Lung (tissue), 12 donors: Measurements from ENCODE around the gene SLC1A7. TPM values are rescaled to one million over a fixed set of nuclear protein-coding genes. Genes with fewer than 3 reads are reported as not detected.

Experiments
- ATAC-seq: fragments of 200-7000 bp; cut with Tn5 transposase; one replicate; pipeline ENCODE4 v1.9.1; 2020; ENCODE audit warnings: moderate number of reproducible peaks; ENCODE audit not compliant: insufficient read depth, low FRiP score
- DNase-seq, 3 donors: peaks; one replicate each; pipeline ENCODE4 v3.0.0-alpha.2; 2013 to 2017
- H3K27ac ChIP-seq, 2 donors: one replicate each; pipeline ENCODE4 v1.5.1; 2013; ENCODE audit warnings: mild to moderate bottlenecking in 2 of 2, moderate library complexity in 2 of 2, control low read depth in 1 of 2, inconsistent platforms in 1 of 2, low read depth in 1 of 2, low read length in 1 of 2
- H3K27me3 ChIP-seq, 3 donors: one replicate each; pipeline ENCODE4 v1.5.1; 2013; ENCODE audit warnings: low read length in 2 of 3; ENCODE audit not compliant: control insufficient read depth in 3 of 3, insufficient read depth in 3 of 3
- H3K36me3 ChIP-seq, 4 donors: one replicate each; pipeline ENCODE4 v1.5.1; 2013; ENCODE audit warnings: low read length in 4 of 4, mild to moderate bottlenecking in 1 of 4, moderate library complexity in 1 of 4; ENCODE audit not compliant: control insufficient read depth in 4 of 4, insufficient read depth in 4 of 4
- H3K4me1 ChIP-seq, 5 donors: one replicate each; pipeline ENCODE4 v1.5.1; 2013; ENCODE audit warnings: low read length in 5 of 5, mild to moderate bottlenecking in 2 of 5, moderate library complexity in 1 of 5; ENCODE audit not compliant: control insufficient read depth in 5 of 5, insufficient read depth in 5 of 5
- H3K4me3 ChIP-seq: one replicate; pipeline ENCODE4 v1.5.1; 2013; ENCODE audit warnings: mild to moderate bottlenecking, control low read depth, moderate library complexity
- H3K9ac ChIP-seq, 2 donors: one replicate each; pipeline ENCODE4 v1.5.1; 2013; ENCODE audit warnings: low read length in 2 of 2, control low read depth in 1 of 2; ENCODE audit not compliant: insufficient read depth in 1 of 2
- H3K9me3 ChIP-seq, 4 donors: one replicate each; pipeline ENCODE4 v1.5.1; 2013; ENCODE audit warnings: low read length in 3 of 4, mild to moderate bottlenecking in 1 of 4, moderate library complexity in 1 of 4; ENCODE audit not compliant: control insufficient read depth in 4 of 4, insufficient read depth in 3 of 4
- WGBS, 2 donors: extraction: QIAGEN DNeasy Blood & Tissue Kit; methylation state at CpG; one replicate each; pipeline ENCODE4 v1.1.7; 2013; 5-methylcytosine and 5-hydroxymethylcytosine counted together
- polyA plus RNA-seq, 2 donors: library from polyadenylated mRNA; stranded (reverse); fragments of 200-250 nt; gene quantifications; one replicate each; pipeline ENCODE4 v1.2.1, GENCODE V29; 2013
- total RNA-seq, 2 donors: library from RNA; depleted of rRNA in 1 of 2; stranded (reverse); fragments of >200 nt in 1 of 2; gene quantifications; one replicate each; pipeline ENCODE4 v1.2.1, GENCODE V29; 2014 to 2021
- TF ChIP-seq, protein P1 (sequence below): IDR thresholded peaks from 2 replicates; pipeline ENCODE4 v1.5.1; 2012; ENCODE audit warnings: mild to moderate bottlenecking; ENCODE audit errors: control extremely low read depth, extremely low read depth
- donor health status: control.
- donor health status: control.
- donor health status: Bipolar disorder and iron deficiency.
- donor health status: healthy.
- donor health status: DM: yes; HTN: yes; CAD: no.

Gene SLC1A7
- total and polyA plus RNA-seq, 4 donors, result 0.14 to 0.81 (median 0.38) TPM

DNA sequence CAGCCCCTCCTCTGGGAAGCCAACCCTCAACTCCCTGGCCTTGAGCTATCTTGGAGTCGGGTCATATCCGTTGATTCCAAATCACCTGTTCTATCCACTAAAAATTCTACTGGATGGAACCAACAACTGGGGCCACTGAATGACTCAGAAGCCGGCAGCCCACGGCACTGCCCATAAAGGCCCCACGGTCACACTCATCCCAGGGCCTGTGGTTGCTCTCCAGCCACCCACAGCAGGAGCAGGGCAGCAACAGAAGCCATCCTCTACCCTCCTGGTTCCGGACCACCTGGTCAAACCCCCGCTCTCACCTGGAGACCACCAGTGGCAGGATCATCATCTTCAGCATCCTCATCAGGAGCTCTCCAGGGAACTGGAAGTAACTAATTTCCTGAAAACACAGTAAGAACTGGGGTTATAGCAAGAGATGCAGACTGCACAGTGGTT lies 8.4 kb downstream of the SLC1A7 start:
- DNase-seq (peak in 1 of 3 donors; percentile 10), ATAC-seq (no peak)
- Histone ChIP-seq H3K9ac (no peak overlapping the region), H3K4me1 (peaks cover 0 to 29% (median 5%) of the 10 kb centered on the region in 5 donors), H3K27me3 (no peaks in the 10 kb centered on the region), H3K36me3 (no peaks in the 10 kb centered on the region), H3K4me3 (no peak overlapping the region), H3K27ac (no peak overlapping the region), H3K9me3 (peaks cover 0 to 5% (median under 1%) of the 10 kb centered on the region in 4 donors)
- TF ChIP-seq, protein P1, sequence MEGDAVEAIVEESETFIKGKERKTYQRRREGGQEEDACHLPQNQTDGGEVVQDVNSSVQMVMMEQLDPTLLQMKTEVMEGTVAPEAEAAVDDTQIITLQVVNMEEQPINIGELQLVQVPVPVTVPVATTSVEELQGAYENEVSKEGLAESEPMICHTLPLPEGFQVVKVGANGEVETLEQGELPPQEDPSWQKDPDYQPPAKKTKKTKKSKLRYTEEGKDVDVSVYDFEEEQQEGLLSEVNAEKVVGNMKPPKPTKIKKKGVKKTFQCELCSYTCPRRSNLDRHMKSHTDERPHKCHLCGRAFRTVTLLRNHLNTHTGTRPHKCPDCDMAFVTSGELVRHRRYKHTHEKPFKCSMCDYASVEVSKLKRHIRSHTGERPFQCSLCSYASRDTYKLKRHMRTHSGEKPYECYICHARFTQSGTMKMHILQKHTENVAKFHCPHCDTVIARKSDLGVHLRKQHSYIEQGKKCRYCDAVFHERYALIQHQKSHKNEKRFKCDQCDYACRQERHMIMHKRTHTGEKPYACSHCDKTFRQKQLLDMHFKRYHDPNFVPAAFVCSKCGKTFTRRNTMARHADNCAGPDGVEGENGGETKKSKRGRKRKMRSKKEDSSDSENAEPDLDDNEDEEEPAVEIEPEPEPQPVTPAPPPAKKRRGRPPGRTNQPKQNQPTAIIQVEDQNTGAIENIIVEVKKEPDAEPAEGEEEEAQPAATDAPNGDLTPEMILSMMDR, result no peak
- WGBS, 2 donors, result 95 to 96% methylated on average over 7 of the region's 7 CpGs

DNA sequence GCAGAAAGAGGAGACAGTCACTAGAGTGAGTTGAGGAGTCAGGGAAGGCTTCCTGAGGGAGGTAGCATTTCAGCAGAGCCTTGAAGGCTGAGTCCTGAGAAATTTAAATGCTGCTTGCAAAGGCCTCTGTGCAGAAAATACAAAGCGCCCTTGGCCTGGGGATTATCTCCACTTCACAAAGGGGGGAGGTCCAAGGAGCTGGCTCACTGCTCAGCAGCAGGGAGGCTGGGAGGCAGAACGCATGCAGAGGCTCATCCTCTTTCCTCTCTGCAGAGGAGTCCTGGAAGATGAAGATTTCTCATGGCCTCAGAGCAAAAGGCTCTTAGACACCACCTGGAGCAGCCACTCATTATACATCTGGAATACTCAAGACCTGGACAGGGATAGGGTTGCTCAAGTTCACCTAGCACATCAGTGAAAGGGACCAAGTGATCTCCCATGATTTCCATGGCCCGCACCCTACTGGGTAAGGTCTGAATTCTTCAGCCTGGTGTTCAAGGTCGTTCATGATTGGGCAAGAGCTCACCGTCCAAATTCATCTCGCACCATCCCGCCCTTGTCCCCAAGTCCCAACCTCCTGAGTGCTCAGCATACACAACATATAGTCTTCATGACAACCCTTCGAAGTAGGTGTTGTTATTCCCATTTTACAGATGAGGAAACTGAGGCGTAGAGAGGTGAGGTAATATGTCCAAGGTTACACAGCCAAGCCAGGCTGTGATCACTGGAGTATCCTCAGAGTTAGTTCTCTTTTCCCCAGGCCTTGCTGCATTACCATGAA lies 9.0 kb downstream of the SLC1A7 start:
- 85 to 86% methylated on average over 9 of the region's 9 CpGs for WGBS, 2 donors
- peaks cover 0 to 5% (median under 1%) of the 10 kb centered on the region in 4 donors for H3K9me3 ChIP-seq
- DNase-seq (peak in 1 of 3 donors; percentile 4), ATAC-seq (no peak)
- H3K4me1 ChIP-seq, result peaks cover 0 to 29% (median 5%) of the 10 kb centered on the region in 5 donors
- H3K27me3 ChIP-seq, result no peaks in the 10 kb centered on the region
- no peak overlapping the region for H3K4me3 ChIP-seq
- no peaks in the 10 kb centered on the region for H3K36me3 ChIP-seq
- no peak overlapping the region for H3K27ac ChIP-seq
- no peak overlapping the region for H3K9ac ChIP-seq
- TF ChIP-seq, protein P1, result no peak

DNA sequence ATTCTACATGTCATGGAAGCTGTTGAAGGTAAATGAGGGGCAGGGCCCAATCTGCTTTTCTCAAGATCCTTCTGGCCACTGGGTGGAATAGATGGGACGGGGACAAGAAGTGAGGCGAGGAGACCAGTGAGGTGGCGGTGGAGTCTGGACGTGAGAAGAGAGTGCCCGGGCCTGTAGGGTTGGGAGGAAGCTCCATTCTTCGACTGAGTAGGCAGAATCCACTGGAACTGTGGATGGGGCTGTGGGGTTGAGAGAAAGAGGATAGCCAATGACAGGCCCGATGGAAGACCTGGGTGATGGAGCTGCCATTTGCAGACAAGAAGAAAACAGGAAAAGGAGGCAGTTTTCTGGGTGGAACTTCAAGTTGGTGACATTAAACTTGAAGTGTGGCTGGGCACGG lies 10.3 kb downstream of the SLC1A7 start:
- ATAC-seq (no peak), DNase-seq (no peak)
- Histone ChIP-seq H3K9me3 (no peaks in the 10 kb centered on the region), H3K27ac (no peak overlapping the region), H3K36me3 (no peaks in the 10 kb centered on the region), H3K4me3 (no peak overlapping the region), H3K4me1 (peaks cover 0 to 29% (median 5%) of the 10 kb centered on the region in 5 donors), H3K27me3 (no peaks in the 10 kb centered on the region), H3K9ac (no peak overlapping the region)
- WGBS, 2 donors, result 88 to 93% methylated on average over 8 of the region's 8 CpGs
- TF ChIP-seq, protein P1, result no peak

DNA sequence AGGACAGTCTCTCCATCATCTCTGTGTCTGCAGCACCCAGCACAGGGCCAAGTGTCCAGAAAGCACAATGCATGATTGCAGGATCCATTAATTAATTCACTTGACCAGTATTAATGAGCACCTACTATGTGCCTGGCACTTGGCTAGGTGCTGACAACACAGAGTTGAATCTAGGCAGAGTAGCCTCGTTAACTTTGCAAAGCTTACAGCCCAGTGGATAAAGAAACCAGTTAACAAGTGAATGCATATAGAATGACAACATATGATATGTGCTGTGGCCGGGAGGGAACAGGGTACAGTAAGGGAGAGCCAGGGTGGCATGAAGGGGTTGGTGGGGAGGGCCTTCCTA lies 10.9 kb downstream of the SLC1A7 start:
- WGBS, 2 donors, result 89 to 90% methylated on average over 2 of the region's 2 CpGs
- peak in 1 of 3 donors; percentile 2 for DNase-seq

More for the DNA sequence above, 10.9 kb downstream of the SLC1A7 start:
- Histone ChIP-seq H3K4me3 (no peak overlapping the region), H3K36me3 (no peaks in the 10 kb centered on the region), H3K9me3 (no peaks in the 10 kb centered on the region), H3K27ac (no peak overlapping the region), H3K27me3 (no peaks in the 10 kb centered on the region), H3K4me1 (peaks cover 0 to 29% (median 5%) of the 10 kb centered on the region in 5 donors), H3K9ac (no peak overlapping the region)
- TF ChIP-seq, protein P1, result no peak
- no peak for ATAC-seq
